AG04450 (cell line): ENCODE data around the gene RESP18. TPM values are rescaled to one million over a fixed set of nuclear protein-coding genes. Genes with fewer than 3 reads are reported as not detected.

ENCODE experiments used
- CTCF ChIA-PET: fragments of 300-600, 350-600 bp; formaldehyde crosslinking; extraction: SDS; loops from one replicate; lab custom pipeline; 2022; ENCODE audit warnings: antibody characterized with exemption, inconsistent platforms; lab: Charles Lee
- POLR2A ChIA-PET: fragments of 350-600 bp; formaldehyde crosslinking; extraction: SDS; loops from one replicate; lab custom pipeline; 2021; ENCODE audit warnings: antibody characterized with exemption, inconsistent platforms; lab: Yijun Ruan, JAX
- DNase-seq: peaks from one replicate; pipeline ENCODE4 v3.0.0-alpha.2; 2011; ENCODE audit warnings: low read depth, low spot score
- H3K27ac ChIP-seq: one replicate; pipeline ENCODE4 v1.5.1; 2012; ENCODE audit warnings: low read depth, low read length, control low read depth
- H3K27me3 ChIP-seq: one replicate; pipeline ENCODE4 v1.6.0; 2012; ENCODE audit warnings: low read length; ENCODE audit not compliant: control insufficient read depth, insufficient read depth
- H3K4me3 ChIP-seq: 2 replicates; pipeline ENCODE4 v1.5.1; 2011; ENCODE audit warnings: mild to moderate bottlenecking, low read depth, low read length, control low read depth
- H3K9me3 ChIP-seq: 2 replicates; pipeline ENCODE4 v1.5.1; 2012; ENCODE audit warnings: low read length; ENCODE audit not compliant: control insufficient read depth, insufficient read depth
- CTCF ChIP-seq: IDR thresholded peaks from 2 replicates; pipeline ENCODE4 v1.5.1; 2011; ENCODE audit warnings: low read depth, low read length, control low read depth, inconsistent platforms
- polyA plus RNA-seq: library from polyadenylated mRNA; depleted of rRNA; stranded (reverse); fragments of >200 nt; gene quantifications from 2 replicates; pipeline ENCODE4 v1.2.3, GENCODE V29; 2011

RESP18 gene
- polyA plus RNA-seq, 1 experiment, result not detected

- no peaks in the 10 kb centered on the region for H3K9me3 ChIP-seq
- peak overlapping the region; percentile 31; the same call in 1 of the 2 replicates for H3K4me3 ChIP-seq
- DNase-seq, result peak; percentile 62
- CTCF ChIA-PET, result interaction anchor here (0.8 to 2.1 kb wide), 4 partner anchors 9 to 161 kb away, joined by 3 to 11 read pairs (median 7); no protein-coding TSS in a partner anchor
- peak overlapping the region; percentile 81 for H3K27ac ChIP-seq
- no peaks in the 10 kb centered on the region for H3K27me3 ChIP-seq
- TF ChIP-seq CTCF, result no peak
- POLR2A ChIA-PET, result interaction anchor here (0.6 to 2.1 kb wide), 4 partner anchors 10 to 23 kb away, joined by 3 to 14 read pairs (median 4); partner anchors contain the start of gene DNPEP
Measured at GRCh38 chr2:219368690-219369191, 36.2 kb upstream of the RESP18 start.

- peak; percentile 94 for DNase-seq
- Histone ChIP-seq H3K9me3 (peaks cover 5% of the 10 kb centered on the region; the same call in 1 of the 2 replicates), H3K27ac (peak overlapping the region; percentile 21), H3K27me3 (peaks cover 27% of the 10 kb centered on the region), H3K4me3 (no peak overlapping the region)
- TF ChIP-seq CTCF, result no peak
- ChIA-PET POLR2A (interaction anchor here (0.7 kb wide), 1 partner anchor 53 kb away, joined by 6 read pairs; the partner anchor contains the start of gene PTPRN), CTCF (interaction anchor here (0.8 kb wide), 1 partner anchor 68 kb away, joined by 3 read pairs; no protein-coding TSS in a partner anchor)
Measured at GRCh38 chr2:219362524-219363164, 30.1 kb upstream of the RESP18 start.

- Histone ChIP-seq H3K27me3 (peaks cover 31% of the 10 kb centered on the region), H3K4me3 (no peak overlapping the region), H3K27ac (no peak overlapping the region), H3K9me3 (peaks cover 5% of the 10 kb centered on the region; the same call in 1 of the 2 replicates)
- ChIA-PET CTCF (interaction anchor here (0.7 to 0.8 kb wide), 2 partner anchors 67 kb away, joined by 3 read pairs; no protein-coding TSS in a partner anchor), POLR2A (no interaction called here)
- no peak for DNase-seq
- no peak for TF ChIP-seq CTCF
Measured at GRCh38 chr2:219362072-219362471, 29.5 kb upstream of the RESP18 start.

- peaks cover 5% of the 10 kb centered on the region; the same call in 1 of the 2 replicates for H3K9me3 ChIP-seq
- no peak for TF ChIP-seq CTCF
- CTCF ChIA-PET, result no interaction called here
- POLR2A ChIA-PET, result no interaction called here
- H3K4me3 ChIP-seq, result 0 out of 2 replicates have a peak overlapping the region, but pooled peaks have one; percentile 10
- no peak for DNase-seq
- no peak overlapping the region for H3K27ac ChIP-seq
- peaks cover 36% of the 10 kb centered on the region for H3K27me3 ChIP-seq
Measured at GRCh38 chr2:219358170-219359075, 25.9 kb upstream of the RESP18 start.
